Epidermal melanocyte (primary cell): ENCODE data around the gene CERS1.

ENCODE experiments used
- DNase-seq: peaks from one replicate; pipeline ENCODE4 v3.0.0; 2011; ENCODE audit warnings: low spot score; ENCODE audit not compliant: insufficient read length

CERS1 gene

DNA sequence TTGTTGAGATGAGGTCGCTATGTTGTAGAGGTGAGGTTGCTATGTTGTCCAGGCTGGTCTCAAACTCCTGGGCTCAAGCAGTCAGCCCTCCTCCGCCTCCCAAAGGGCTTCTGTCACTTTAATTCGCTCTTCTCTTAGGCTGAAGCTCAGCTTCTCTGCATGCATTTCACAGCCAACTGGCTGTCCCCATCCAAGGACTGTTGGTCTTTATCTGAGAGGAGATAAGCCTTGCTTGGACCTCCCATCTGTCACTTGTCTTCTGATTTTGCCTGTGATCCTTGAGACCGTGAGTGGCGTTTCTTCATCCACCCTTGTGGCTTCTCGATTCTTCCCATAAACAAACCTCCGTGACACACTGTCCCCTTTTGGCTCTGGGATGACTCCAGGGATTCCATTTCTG is 24.4 kb downstream of the CERS1 start:
- DNase-seq = no peak

DNA sequence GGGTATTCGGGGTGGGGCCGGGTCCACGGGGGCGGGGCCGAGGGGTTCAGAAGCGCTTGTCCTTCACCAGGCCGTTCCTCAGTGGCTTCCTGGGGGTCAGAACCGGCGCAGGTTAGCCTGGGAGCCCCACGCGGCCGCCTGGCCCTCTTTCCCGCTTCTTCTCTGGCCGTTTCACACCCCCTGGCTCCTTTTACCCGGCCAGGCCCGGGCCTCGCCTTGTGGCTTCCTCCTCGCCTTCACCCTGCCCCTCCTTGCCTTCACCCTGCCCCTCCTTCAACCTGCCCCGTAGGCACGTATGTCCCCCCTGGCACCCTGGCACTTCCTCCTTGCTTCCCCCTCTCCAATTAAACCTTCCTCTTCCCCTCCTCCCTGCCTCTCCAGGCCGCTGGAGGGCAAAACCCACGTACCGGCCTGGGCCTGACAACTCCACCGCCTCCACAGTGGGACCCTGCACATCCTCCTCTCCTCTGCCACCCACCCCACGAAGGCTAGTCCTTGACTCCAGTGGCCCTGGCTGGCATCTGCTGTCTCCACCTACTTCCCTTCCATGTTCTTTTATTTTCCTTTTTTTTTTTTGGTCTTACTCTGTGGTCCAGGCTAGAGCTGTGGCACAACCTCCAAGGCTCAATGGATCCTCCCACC is 25.3 kb downstream of the CERS1 start:
- no peak for DNase-seq

- DNase-seq = no peak
Observed at GRCh38 chr19:18869781-18870530, 26.0 kb downstream of the CERS1 start.

- DNase-seq = no peak
Observed at GRCh38 chr19:18869023-18869618, 26.8 kb downstream of the CERS1 start.

- no peak for DNase-seq
Observed at GRCh38 chr19:18868380-18869022, 27.5 kb downstream of the CERS1 start.

GRCh38 chr19:18867751-18868150 is 28.2 kb downstream of the CERS1 start:
- no peak for DNase-seq

DNA sequence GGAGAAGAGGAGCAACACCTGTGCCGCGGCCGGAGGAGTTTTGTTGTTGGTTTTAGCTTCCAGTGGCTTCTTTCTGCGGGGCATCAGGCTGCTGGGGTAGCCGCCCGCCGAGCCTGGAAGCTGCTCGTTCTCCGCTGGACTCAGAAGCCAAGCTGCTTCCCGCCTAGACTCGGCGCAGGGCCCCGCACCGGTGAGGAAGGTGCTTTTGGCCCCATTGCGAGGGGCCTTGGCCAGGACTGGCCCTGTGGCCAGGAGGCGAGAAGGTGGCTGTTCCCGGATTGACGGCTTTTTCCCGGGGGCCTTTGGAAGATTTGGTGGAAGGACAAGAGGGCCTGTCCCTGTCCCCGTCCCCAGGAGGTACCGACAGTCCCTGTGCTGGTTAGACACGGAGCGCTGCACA is 28.8 kb downstream of the CERS1 start:
- DNase-seq = no peak

DNA sequence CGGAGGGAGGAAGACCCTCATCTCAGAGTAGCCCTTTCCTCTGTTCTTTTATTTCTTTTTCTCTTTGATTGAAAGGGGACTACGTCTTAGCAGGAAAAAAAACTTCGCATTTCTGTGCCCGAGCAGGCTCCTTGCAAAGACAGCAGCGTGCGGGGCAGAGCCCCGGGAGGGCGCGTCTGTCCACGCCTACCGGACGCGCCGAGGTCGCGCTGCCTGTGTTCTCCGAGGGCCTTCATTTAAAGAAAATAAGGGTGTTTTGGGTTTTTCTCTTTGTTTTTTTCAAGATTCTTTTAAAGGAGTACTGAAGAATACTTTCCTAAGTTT is 29.2 kb downstream of the CERS1 start:
- no peak for DNase-seq

DNA sequence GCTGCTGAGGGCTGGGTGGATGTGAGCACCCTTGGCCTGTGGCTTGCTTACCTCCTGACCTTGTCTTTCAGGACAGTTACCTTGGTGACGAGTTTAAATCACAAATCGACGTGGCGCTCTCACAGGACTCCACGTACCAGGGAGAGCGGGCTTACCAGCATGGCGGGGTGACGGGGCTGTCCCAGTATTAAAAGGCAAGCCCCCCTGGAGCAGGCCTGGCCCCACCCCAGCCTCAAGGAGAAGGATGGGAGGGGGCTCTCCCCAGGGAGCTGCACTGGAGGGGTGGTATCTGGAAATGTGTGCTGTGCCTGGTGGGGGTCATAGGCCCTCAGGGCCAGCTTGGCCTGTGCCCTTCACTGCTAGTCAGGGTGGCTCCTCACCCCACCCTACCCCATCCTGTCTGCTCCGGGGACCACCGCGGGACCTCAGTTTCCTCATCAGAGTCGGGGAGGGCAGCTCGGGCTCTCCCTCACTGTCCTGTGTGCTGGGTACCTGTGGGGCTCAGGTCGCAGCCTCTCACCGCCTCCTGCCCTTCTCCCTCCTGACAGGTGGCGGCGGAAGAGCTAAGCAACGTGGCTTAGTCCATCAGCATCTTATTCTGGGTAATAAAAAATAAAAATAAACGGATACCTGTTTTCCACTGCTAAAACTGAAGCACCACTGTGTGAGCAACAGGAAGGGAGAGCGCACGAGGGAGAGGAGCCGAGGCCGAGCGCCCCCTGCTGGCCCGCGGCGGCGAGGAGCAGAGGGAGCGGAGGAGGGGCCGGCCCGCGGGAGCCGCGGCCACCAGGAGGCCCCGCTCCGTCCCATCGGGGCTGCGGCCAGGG is 29.8 kb downstream of the CERS1 start:
- DNase-seq = peak; percentile 86

GRCh38 chr19:18865106-18865972 is 30.6 kb downstream of the CERS1 start:
- DNase-seq = no peak

- no peak for DNase-seq
Observed at GRCh38 chr19:18863843-18864362, 32.1 kb downstream of the CERS1 start.

- no peak for DNase-seq
Observed at GRCh38 chr19:18862976-18863842, 32.7 kb downstream of the CERS1 start.

GRCh38 chr19:18861917-18862316 is 34.0 kb downstream of the CERS1 start:
- no peak for DNase-seq

- no peak for DNase-seq
Observed at GRCh38 chr19:18861235-18861634, 34.7 kb downstream of the CERS1 start.

GRCh38 chr19:18860725-18861124 is 35.2 kb downstream of the CERS1 start:
- DNase-seq = no peak

DNA sequence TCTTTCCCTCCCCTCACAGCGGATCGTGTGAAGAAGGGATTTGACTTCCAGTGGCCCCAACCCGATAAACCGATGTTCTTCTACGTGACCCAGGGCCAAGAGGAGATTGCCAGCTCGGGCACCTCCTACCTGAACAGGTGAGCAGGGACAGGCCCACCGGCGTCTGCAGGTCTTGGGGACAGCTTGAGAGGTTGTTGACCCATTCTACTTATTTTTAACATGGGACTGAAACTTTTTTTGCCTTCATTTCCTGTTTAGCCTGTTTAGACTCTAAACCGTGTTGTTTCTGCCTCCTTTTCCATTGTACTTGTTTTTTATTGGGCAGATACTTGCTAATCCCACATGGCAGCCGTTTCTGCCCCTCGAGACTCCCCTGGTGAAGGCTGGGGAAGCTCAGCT is 35.7 kb downstream of the CERS1 start:
- DNase-seq = no peak

GRCh38 chr19:18859676-18860301 is 36.2 kb downstream of the CERS1 start:
- no peak for DNase-seq

DNA sequence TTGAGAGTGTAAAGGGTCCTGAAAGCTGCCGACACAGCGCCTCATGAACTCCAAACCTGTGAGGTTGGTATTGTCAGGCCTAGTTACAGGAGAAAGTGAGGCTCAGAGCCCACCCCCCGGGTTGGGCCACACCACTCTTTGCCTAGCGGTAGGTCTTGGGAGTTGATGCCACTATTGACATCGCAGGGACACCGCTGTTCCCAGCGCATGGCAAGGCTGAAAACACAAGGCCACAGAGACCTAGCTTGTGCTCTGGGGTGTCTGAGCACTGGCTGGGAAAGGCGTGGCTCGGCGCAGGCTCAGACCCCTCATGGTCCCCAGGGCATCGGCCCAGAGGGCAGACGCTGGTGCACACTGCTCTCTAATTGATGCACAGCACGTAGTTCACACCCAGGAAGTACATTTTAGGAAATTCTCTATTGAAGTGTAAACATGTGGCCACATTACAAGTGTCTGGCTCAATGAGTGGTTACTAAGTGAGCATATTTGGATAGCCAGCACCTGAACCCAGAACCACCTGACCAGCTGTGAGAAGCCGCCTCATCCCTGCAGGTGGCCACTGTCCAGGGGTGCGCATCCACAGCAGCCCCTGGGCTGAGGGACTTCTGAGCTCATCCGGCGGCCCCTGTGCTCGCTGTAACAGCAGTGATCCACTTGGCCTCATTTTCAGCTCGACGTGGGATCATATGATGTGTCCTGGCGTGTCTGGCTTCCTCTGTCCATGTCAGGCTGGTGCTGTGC is 36.9 kb downstream of the CERS1 start:
- no peak for DNase-seq
